Heart right ventricle (tissue), 16 donors: Measurements from ENCODE around the gene SIGLEC7. TPM values are rescaled to one million over a fixed set of nuclear protein-coding genes. Genes with fewer than 3 reads are reported as not detected.

ENCODE experiments used
- ATAC-seq, 8 donors: fragments of 200-7000 bp; cut with Tn5 transposase; one replicate each; pipeline ENCODE4 v1.9.1; 2020; ENCODE audit warnings: mild to moderate bottlenecking in 8 of 8, moderate library complexity in 8 of 8, moderate number of reproducible peaks in 1 of 8
- DNase-seq, 2 donors: peaks; one replicate each; pipeline ENCODE4 v3.0.0-alpha.2; 2020
- H3K27ac ChIP-seq, 10 donors: fragments of 200-600 bp; sonication (generic) in 2 of 10; one replicate each; pipeline versions ENCODE4 v1.5.0 to v1.8.0; 2020 to 2022; ENCODE audit warnings: mild to moderate bottlenecking in 3 of 10
- H3K27me3 ChIP-seq, 7 donors: fragments of 200-600 bp; one replicate each; pipeline ENCODE4 v1.8.0; 2021 to 2022; ENCODE audit warnings: mild to moderate bottlenecking in 2 of 7
- H3K36me3 ChIP-seq, 9 donors: fragments of 200-600 bp; sonication (generic) in 1 of 9; one replicate each; pipeline versions ENCODE4 v1.5.0 to v1.8.0; 2020 to 2022; ENCODE audit warnings: mild to moderate bottlenecking in 2 of 9
- H3K4me1 ChIP-seq, 9 donors: fragments of 200-600 bp; sonication (generic) in 1 of 9; one replicate each; pipeline versions ENCODE4 v1.5.0 to v1.8.0; 2020 to 2022; ENCODE audit warnings: mild to moderate bottlenecking in 4 of 9
- H3K4me3 ChIP-seq, 10 donors: fragments of 200-600 bp; sonication (generic) in 2 of 10; one replicate each; pipeline versions ENCODE4 v1.5.0 to v1.8.0; 2020 to 2022; ENCODE audit warnings: mild to moderate bottlenecking in 7 of 10, moderate library complexity in 2 of 10
- H3K9me3 ChIP-seq, 11 donors: fragments of 200-600 bp in 10 of 11; sonication (generic) in 2 of 11; one replicate each; pipeline versions ENCODE4 v1.5.0 to v1.8.0; 2013 to 2022; ENCODE audit warnings: mild to moderate bottlenecking in 2 of 11, control low read depth in 1 of 11, moderate library complexity in 1 of 11
- CTCF ChIP-seq, 9 donors: fragments of 200-600 bp; sonication (generic) in 2 of 9; IDR thresholded peaks; one replicate each; pipeline versions ENCODE4 v1.5.0 to v1.8.0; 2021 to 2022; ENCODE audit warnings: antibody characterized with exemption in 9 of 9, mild to moderate bottlenecking in 5 of 9, moderate library complexity in 1 of 9
- WGBS, 2 donors: extraction: QIAGEN DNeasy Blood & Tissue Kit; methylation state at CpG; one replicate each; pipeline ENCODE4 v1.1.7; 2013; ENCODE audit warnings: inconsistent platforms in 1 of 2; 5-methylcytosine and 5-hydroxymethylcytosine counted together
- intact Hi-C, 10 donors: fragments of 100-400 bp; cut with DNase I; formaldehyde crosslinking; loops; one replicate each; pipeline versions ENCODE4 v1.11.1 to v1.14.2; 2022
- polyA plus RNA-seq, 2 donors: library from polyadenylated mRNA; stranded (reverse); fragments of 200-250 nt; gene quantifications; one replicate each; pipeline ENCODE4 v1.2.3, GENCODE V29; 2013
- total RNA-seq, 10 donors: library from RNA; stranded (reverse); fragmentation: NEBNext Ultra II Directional in 3 of 10; extraction: Animal tissue kit (Norgen Biotek cat#: 25700) in 3 of 10; gene quantifications; one replicate each; pipeline versions ENCODE4 v1.2.1 to v1.2.4, GENCODE V29; 2021 to 2023
- donor health status: Arrhythmogenic right ventricular cardiomyopathy.
- donor health status: ischemic (EF 13 %, LVEDD 7.1; RV severe dilation, severe dysfunction).
- donor health status: healthy with polysubstance abuse.
- donor health status: DM: no; HTN: yes; CAD: no.
- donor health status: DM: no; HTN: no; CAD: no.
- donor health status: ischemic (EF 25% LVEDD 6.9; RV normal size, moderate dysfunction).
- donor health status: ischemic (EF 25% LVEDD 5.7; RV mildly dilated, moderate dysfunction).
- donor health status: healthy.
- donor health status: DM: yes; HTN: yes; CAD: no.
- donor health status: Ischemic cardiomyopathy.
- donor health status: ischemic (EF 35%, LVEDD 5.7; RV mildly dilated, moderate dysfunction).
- donor health status: nonischemic (EF 11% LVEDD 7.7; RV severe dilation, severe dysfunction).
- donor health status: DM: yes; HTN: yes; CAD: no.
- donor health status: PGD.
- donor health status: ischemic (EF 29% LVEDD 5.4; RV normal size, mild dysfunction).
- donor health status: nonischemic (EF 23%, LVEDD 6.1; RV moderate dilation, normal function).

Gene SIGLEC7
- total and polyA plus RNA-seq, 12 donors = 0.15 to 2.9 (median 0.65) TPM; not detected in 2

- intact Hi-C loops = no loop called here
- Histone ChIP-seq H3K4me3 (peak overlapping the region in 1 of 10 donors; percentile 55), H3K36me3 (peaks cover 0 to 17% (median 0%) of the 10 kb centered on the region in 9 donors), H3K27ac (peak overlapping the region in 7 of 10 donors; percentile 7 to 94 (median 40)), H3K4me1 (peaks cover 0 to 84% (median 11%) of the 10 kb centered on the region in 9 donors), H3K27me3 (peaks cover 0 to 30% (median 6%) of the 10 kb centered on the region in 7 donors), H3K9me3 (no peaks in the 10 kb centered on the region)
- DNase-seq (no peak), ATAC-seq (no peak)
- 80 to 84% methylated on average over 7 of the region's 7 CpGs for WGBS, 2 donors
- TF ChIP-seq CTCF (IDR thresholded peaks at IDR 0.05) = no peak
These were observed 13.9 kb upstream of the SIGLEC7 start for GRCh38 chr19:51128227-51128626.

- WGBS, 2 donors = 79 to 90% methylated on average over 8 of the region's 8 CpGs
- no peak overlapping the region for H3K4me3 ChIP-seq
- H3K9me3 ChIP-seq = peaks cover 0 to under 1% (median 0%) of the 10 kb centered on the region in 11 donors
- intact Hi-C loops = no loop called here
- DNase-seq (no peak), ATAC-seq (no peak)
- peaks cover 0 to 19% (median 5%) of the 10 kb centered on the region in 7 donors for H3K27me3 ChIP-seq
- peaks cover 0 to 17% (median 0%) of the 10 kb centered on the region in 9 donors for H3K36me3 ChIP-seq
- TF ChIP-seq CTCF (IDR thresholded peaks at IDR 0.05) = no peak
- H3K27ac ChIP-seq = peak overlapping the region in 1 of 10 donors; percentile 94
- peaks cover 0 to 77% (median 11%) of the 10 kb centered on the region in 9 donors for H3K4me1 ChIP-seq
These were observed 12.4 kb upstream of the SIGLEC7 start for GRCh38 chr19:51129716-51130115.

GRCh38 chr19:51131780-51132680 is 10.1 kb upstream of the SIGLEC7 start:
- Histone ChIP-seq H3K9me3 (peaks cover 0 to 11% (median 0%) of the 10 kb centered on the region in 11 donors), H3K27ac (peak overlapping the region in 7 of 10 donors; percentile 28 to 80 (median 38)), H3K4me3 (peak overlapping the region in 2 of 10 donors; percentile 20 to 26), H3K36me3 (peaks cover 0 to 17% (median 0%) of the 10 kb centered on the region in 9 donors), H3K27me3 (peaks cover 0 to 12% (median 0%) of the 10 kb centered on the region in 7 donors), H3K4me1 (peaks cover 0 to 89% (median 11%) of the 10 kb centered on the region in 9 donors)
- peak; percentile 60 to 69 for DNase-seq
- ATAC-seq = peak; percentile 54 to 73 (median 66)
- peak in 4 of 9 donors; percentile 15 to 30 (median 22) for TF ChIP-seq CTCF (IDR thresholded peaks at IDR 0.05)
- WGBS, 2 donors = 33 to 46% methylated on average over 24 of the region's 24 CpGs
- intact Hi-C loops = no loop called here

GRCh38 chr19:51135004-51135403 is 7.1 kb upstream of the SIGLEC7 start:
- Histone ChIP-seq H3K9me3 (peaks cover 0 to 11% (median 0%) of the 10 kb centered on the region in 11 donors), H3K27ac (peak overlapping the region in 1 of 10 donors; percentile 93), H3K36me3 (peaks cover 0 to 8% (median 0%) of the 10 kb centered on the region in 9 donors), H3K27me3 (peaks cover 0 to 26% (median 4%) of the 10 kb centered on the region in 7 donors), H3K4me3 (no peak overlapping the region), H3K4me1 (peaks cover 0 to 89% (median 10%) of the 10 kb centered on the region in 9 donors)
- intact Hi-C loops = no loop called here
- no peak for TF ChIP-seq CTCF (IDR thresholded peaks at IDR 0.05)
- no peak for ATAC-seq
- no peak for DNase-seq
- 77 to 78% methylated on average over 5 of the region's 5 CpGs for WGBS, 2 donors
